Lung (tissue), 12 donors: ENCODE measurements around the gene BEST2. TPM values are rescaled to one million over a fixed set of nuclear protein-coding genes. Genes with fewer than 3 reads are reported as not detected.

Experiments used
- ATAC-seq: fragments of 200-7000 bp; cut with Tn5 transposase; one replicate; pipeline ENCODE4 v1.9.1; 2020; ENCODE audit warnings: moderate number of reproducible peaks; ENCODE audit not compliant: insufficient read depth, low FRiP score
- DNase-seq, 3 donors: peaks; one replicate each; pipeline ENCODE4 v3.0.0-alpha.2; 2013 to 2017
- H3K27ac ChIP-seq, 2 donors: one replicate each; pipeline ENCODE4 v1.5.1; 2013; ENCODE audit warnings: mild to moderate bottlenecking in 2 of 2, moderate library complexity in 2 of 2, control low read depth in 1 of 2, inconsistent platforms in 1 of 2, low read depth in 1 of 2, low read length in 1 of 2
- H3K27me3 ChIP-seq, 3 donors: one replicate each; pipeline ENCODE4 v1.5.1; 2013; ENCODE audit warnings: low read length in 2 of 3; ENCODE audit not compliant: control insufficient read depth in 3 of 3, insufficient read depth in 3 of 3
- H3K36me3 ChIP-seq, 4 donors: one replicate each; pipeline ENCODE4 v1.5.1; 2013; ENCODE audit warnings: low read length in 4 of 4, mild to moderate bottlenecking in 1 of 4, moderate library complexity in 1 of 4; ENCODE audit not compliant: control insufficient read depth in 4 of 4, insufficient read depth in 4 of 4
- H3K4me1 ChIP-seq, 5 donors: one replicate each; pipeline ENCODE4 v1.5.1; 2013; ENCODE audit warnings: low read length in 5 of 5, mild to moderate bottlenecking in 2 of 5, moderate library complexity in 1 of 5; ENCODE audit not compliant: control insufficient read depth in 5 of 5, insufficient read depth in 5 of 5
- H3K4me3 ChIP-seq: one replicate; pipeline ENCODE4 v1.5.1; 2013; ENCODE audit warnings: mild to moderate bottlenecking, control low read depth, moderate library complexity
- H3K9ac ChIP-seq, 2 donors: one replicate each; pipeline ENCODE4 v1.5.1; 2013; ENCODE audit warnings: low read length in 2 of 2, control low read depth in 1 of 2; ENCODE audit not compliant: insufficient read depth in 1 of 2
- H3K9me3 ChIP-seq, 4 donors: one replicate each; pipeline ENCODE4 v1.5.1; 2013; ENCODE audit warnings: low read length in 3 of 4, mild to moderate bottlenecking in 1 of 4, moderate library complexity in 1 of 4; ENCODE audit not compliant: control insufficient read depth in 4 of 4, insufficient read depth in 3 of 4
- CTCF ChIP-seq: IDR thresholded peaks from 2 replicates; pipeline ENCODE4 v1.5.1; 2012; ENCODE audit warnings: mild to moderate bottlenecking; ENCODE audit errors: control extremely low read depth, extremely low read depth
- WGBS, 2 donors: extraction: QIAGEN DNeasy Blood & Tissue Kit; methylation state at CpG; one replicate each; pipeline ENCODE4 v1.1.7; 2013; 5-methylcytosine and 5-hydroxymethylcytosine counted together
- polyA plus RNA-seq, 2 donors: library from polyadenylated mRNA; stranded (reverse); fragments of 200-250 nt; gene quantifications; one replicate each; pipeline ENCODE4 v1.2.1, GENCODE V29; 2013
- total RNA-seq, 2 donors: library from RNA; depleted of rRNA in 1 of 2; stranded (reverse); fragments of >200 nt in 1 of 2; gene quantifications; one replicate each; pipeline ENCODE4 v1.2.1, GENCODE V29; 2014 to 2021
- donor health status: control.
- donor health status: control.
- donor health status: Bipolar disorder and iron deficiency.
- donor health status: healthy.
- donor health status: DM: yes; HTN: yes; CAD: no.

The BEST2 gene
- total and polyA plus RNA-seq, 4 donors, result 0.02 TPM; not detected in 3

GRCh38 chr19:12785431-12786031 lies 33.9 kb downstream of the BEST2 start:
- TF ChIP-seq CTCF, result no peak
- peak in 2 of 3 donors; percentile 13 to 38 for DNase-seq
- Histone ChIP-seq H3K9me3 (no peaks in the 10 kb centered on the region), H3K36me3 (no peaks in the 10 kb centered on the region), H3K27ac (peak overlapping the region; percentile 34 to 87), H3K27me3 (no peaks in the 10 kb centered on the region), H3K4me1 (peaks cover 0 to 79% (median 38%) of the 10 kb centered on the region in 5 donors), H3K4me3 (no peak overlapping the region), H3K9ac (peak overlapping the region in 1 of 2 donors; percentile 30)
- no peak for ATAC-seq
- WGBS, 2 donors, result 47 to 48% methylated on average over 4 of the region's 4 CpGs

- peak overlapping the region; percentile 34 to 87 for H3K27ac ChIP-seq
- peak; percentile 32 to 62 (median 37) for DNase-seq
- peaks cover 0 to 86% (median 43%) of the 10 kb centered on the region in 5 donors for H3K4me1 ChIP-seq
- no peak overlapping the region for H3K4me3 ChIP-seq
- no peaks in the 10 kb centered on the region for H3K36me3 ChIP-seq
- no peak overlapping the region for H3K9ac ChIP-seq
- ATAC-seq, result no peak
- no peaks in the 10 kb centered on the region for H3K27me3 ChIP-seq
- TF ChIP-seq CTCF, result no peak
- 10 to 22% methylated on average over 17 to 18 of the region's 18 CpGs for WGBS, 2 donors
- no peaks in the 10 kb centered on the region for H3K9me3 ChIP-seq
Measured at GRCh38 chr19:12786141-12786870, 34.7 kb downstream of the BEST2 start.

- peaks cover 0 to 83% (median 43%) of the 10 kb centered on the region in 5 donors for H3K4me1 ChIP-seq
- peak overlapping the region; percentile 34 to 87 for H3K27ac ChIP-seq
- no peaks in the 10 kb centered on the region for H3K27me3 ChIP-seq
- WGBS, 2 donors, result 73 to 82% methylated on average over 3 of the region's 3 CpGs
- ATAC-seq, result no peak
- no peak overlapping the region for H3K9ac ChIP-seq
- no peak overlapping the region for H3K4me3 ChIP-seq
- TF ChIP-seq CTCF, result no peak
- no peaks in the 10 kb centered on the region for H3K9me3 ChIP-seq
- H3K36me3 ChIP-seq, result no peaks in the 10 kb centered on the region
- no peak for DNase-seq
Measured at GRCh38 chr19:12786952-12787351, 35.4 kb downstream of the BEST2 start.
